Activated CD4-positive, alpha-beta T cell treated with anti-CD3 and anti-CD28 coated beads for 36 hours (primary cell): Measurements from ENCODE around the gene TBC1D4. TPM values are rescaled to one million over a fixed set of nuclear protein-coding genes. Genes with fewer than 3 reads are reported as not detected.
A peak's percentile ranks its signal among the peaks of the same experiment; 100 is the strongest.

Experiments
- ATAC-seq: fragments of 200-7000 bp; cut with Tn5 transposase; one replicate; pipeline ENCODE4 v1.10.0; 2021; ENCODE audit warnings: mild to moderate bottlenecking, moderate library complexity
- CTCF ChIA-PET: fragments of 350-600 bp; sonication (Branson Sonifier 250); formaldehyde crosslinking; loops from one replicate; lab custom pipeline; 2021; ENCODE audit warnings: antibody characterized with exemption; lab: Charles Lee
- POLR2A ChIA-PET: fragments of 350-600 bp; sonication (Branson Sonifier 250); formaldehyde crosslinking; loops from one replicate; lab custom pipeline; 2021; ENCODE audit warnings: antibody characterized with exemption, inconsistent platforms; lab: Charles Lee
- DNase-seq: peaks from one replicate; pipeline ENCODE4 v3.0.0-alpha.2; 2020
- H3K27ac Mint-ChIP-seq: one replicate; pipeline ENCODE4 v1.8.0; 2021; ENCODE audit warnings: mixed read lengths
- H3K27me3 Mint-ChIP-seq: one replicate; pipeline ENCODE4 v1.8.0; 2021; ENCODE audit warnings: mixed read lengths
- H3K36me3 Mint-ChIP-seq: one replicate; pipeline ENCODE4 v1.8.0; 2021; ENCODE audit warnings: low read depth, mixed read lengths
- H3K4me1 Mint-ChIP-seq: one replicate; pipeline ENCODE4 v1.8.0; 2021; ENCODE audit warnings: mixed read lengths
- H3K4me3 Mint-ChIP-seq: one replicate; pipeline ENCODE4 v1.8.0; 2021; ENCODE audit warnings: mild to moderate bottlenecking, moderate library complexity, mixed read lengths
- H3K9me3 Mint-ChIP-seq: one replicate; pipeline ENCODE4 v1.8.0; 2021; ENCODE audit warnings: low read depth, mixed read lengths
- intact Hi-C, 2 experiments: fragments of 100-400 bp; cut with DNase I in 1 of 2; cut with micrococcal nuclease in 1 of 2; formaldehyde crosslinking; loops; one replicate each; pipeline versions ENCODE4 v1.14.2 to v1.15.1; 2022 to 2024; cut with DNase I, micrococcal nuclease
- total RNA-seq, 2 experiments: library from RNA; stranded (reverse); gene quantifications; one replicate each; pipeline ENCODE4 v1.2.3, GENCODE V29; 2021

The TBC1D4 gene
- total RNA-seq, 2 experiments from 2014 or later, result 29.4 to 31.7 TPM

- no peak overlapping the region for H3K27ac Mint-ChIP-seq
- peaks cover 2% of the 10 kb centered on the region for H3K36me3 Mint-ChIP-seq
- no peaks in the 10 kb centered on the region for H3K27me3 Mint-ChIP-seq
- POLR2A ChIA-PET, result interaction anchor here (0.6 to 0.9 kb wide), 2 partner anchors 19 to 47 kb away, joined by 3 read pairs; no protein-coding TSS in a partner anchor
- no peak overlapping the region for H3K4me3 Mint-ChIP-seq
- peaks cover 13% of the 10 kb centered on the region for H3K4me1 Mint-ChIP-seq
- intact Hi-C loops, result no loop called here
- CTCF ChIA-PET, result interaction anchor here (0.6 to 2.6 kb wide), 6 partner anchors 10 to 30 kb away, joined by 3 to 19 read pairs (median 4); no protein-coding TSS in a partner anchor
- ATAC-seq (no peak), DNase-seq (no peak)
- H3K9me3 Mint-ChIP-seq, result no peaks in the 10 kb centered on the region
Observed at GRCh38 chr13:75331792-75332349, 150.1 kb downstream of the TBC1D4 start.

- H3K9me3 Mint-ChIP-seq, result no peaks in the 10 kb centered on the region
- no peak overlapping the region for H3K4me3 Mint-ChIP-seq
- peaks cover 2% of the 10 kb centered on the region for H3K36me3 Mint-ChIP-seq
- ATAC-seq, result no peak
- intact Hi-C loops, result no loop called here
- CTCF ChIA-PET, result interaction anchor here (0.9 to 2.6 kb wide), 6 partner anchors 18 to 45 kb away, joined by 3 to 19 read pairs (median 4); no protein-coding TSS in a partner anchor
- peaks cover 16% of the 10 kb centered on the region for H3K4me1 Mint-ChIP-seq
- H3K27ac Mint-ChIP-seq, result no peak overlapping the region
- DNase-seq, result peak; percentile 16
- H3K27me3 Mint-ChIP-seq, result no peaks in the 10 kb centered on the region
- POLR2A ChIA-PET, result interaction anchor here (0.9 kb wide), 1 partner anchor 18 kb away, joined by 3 read pairs; no protein-coding TSS in a partner anchor
Observed at GRCh38 chr13:75330770-75331169, 151.2 kb downstream of the TBC1D4 start.

GRCh38 chr13:75329723-75330122 is 152.2 kb downstream of the TBC1D4 start:
- ATAC-seq, result no peak
- Mint-ChIP-seq H3K9me3 (no peaks in the 10 kb centered on the region), H3K4me3 (no peak overlapping the region), H3K36me3 (no peaks in the 10 kb centered on the region), H3K27ac (no peak overlapping the region), H3K4me1 (peaks cover 16% of the 10 kb centered on the region), H3K27me3 (no peaks in the 10 kb centered on the region)
- intact Hi-C loops, result loop anchor here (5.0 to 10.0 kb wide), 9 partner anchors 153 to 1698 kb away; partner anchors contain the start of genes TBC1D4 (in 2 of the 2), CLN5 (in 1 of the 2), COMMD6 (in 1 of the 2) and FBXL3 (in 1 of the 2)
- no peak for DNase-seq
- CTCF ChIA-PET, result interaction anchor here (0.6 to 2.6 kb wide), 4 partner anchors 17 to 43 kb away, joined by 3 to 19 read pairs (median 4); no protein-coding TSS in a partner anchor
- POLR2A ChIA-PET, result no interaction called here

GRCh38 chr13:75329097-75329496 is 152.9 kb downstream of the TBC1D4 start:
- ATAC-seq, result no peak
- H3K27ac Mint-ChIP-seq, result no peak overlapping the region

GRCh38 chr13:75327135-75327510 is 154.8 kb downstream of the TBC1D4 start:
- H3K27me3 Mint-ChIP-seq, result no peaks in the 10 kb centered on the region
- intact Hi-C loops, result loop anchor here (2.0 to 10.0 kb wide), 10 partner anchors 14 to 1700 kb away; partner anchors contain the start of genes TBC1D4 (in 2 of the 2), CLN5 (in 1 of the 2), COMMD6 (in 1 of the 2) and FBXL3 (in 1 of the 2)
- ChIA-PET CTCF (interaction anchor here (1.0 to 3.0 kb wide), 11 partner anchors 8 to 155 kb away, joined by 3 to 25 read pairs (median 6); partner anchors contain the start of gene TBC1D4), POLR2A (interaction anchor here (0.8 to 1.5 kb wide), 4 partner anchors 9 to 31 kb away, joined by 3 to 9 read pairs (median 4); no protein-coding TSS in a partner anchor)
- H3K27ac Mint-ChIP-seq, result peak overlapping the region; percentile 98
- ATAC-seq, result no peak
- peaks cover 29% of the 10 kb centered on the region for H3K4me1 Mint-ChIP-seq
- H3K9me3 Mint-ChIP-seq, result no peaks in the 10 kb centered on the region
- peak overlapping the region; percentile 88 for H3K4me3 Mint-ChIP-seq
- peaks cover 9% of the 10 kb centered on the region for H3K36me3 Mint-ChIP-seq
- DNase-seq, result no peak

More at GRCh38 chr13:75329097-75329496, 152.9 kb downstream of the TBC1D4 start:
- CTCF ChIA-PET, result interaction anchor here (0.8 to 1.7 kb wide), 2 partner anchors 16 to 1329 kb away, joined by 3 to 4 read pairs; no protein-coding TSS in a partner anchor
- Mint-ChIP-seq H3K27me3 (no peaks in the 10 kb centered on the region), H3K4me3 (no peak overlapping the region), H3K4me1 (peaks cover 18% of the 10 kb centered on the region), H3K36me3 (peaks cover 5% of the 10 kb centered on the region), H3K9me3 (no peaks in the 10 kb centered on the region)
- DNase-seq, result no peak
- intact Hi-C loops, result loop anchor here (5.0 to 10.0 kb wide), 9 partner anchors 153 to 1698 kb away; partner anchors contain the start of genes TBC1D4 (in 2 of the 2), CLN5 (in 1 of the 2), COMMD6 (in 1 of the 2) and FBXL3 (in 1 of the 2)
- POLR2A ChIA-PET, result no interaction called here

DNA sequence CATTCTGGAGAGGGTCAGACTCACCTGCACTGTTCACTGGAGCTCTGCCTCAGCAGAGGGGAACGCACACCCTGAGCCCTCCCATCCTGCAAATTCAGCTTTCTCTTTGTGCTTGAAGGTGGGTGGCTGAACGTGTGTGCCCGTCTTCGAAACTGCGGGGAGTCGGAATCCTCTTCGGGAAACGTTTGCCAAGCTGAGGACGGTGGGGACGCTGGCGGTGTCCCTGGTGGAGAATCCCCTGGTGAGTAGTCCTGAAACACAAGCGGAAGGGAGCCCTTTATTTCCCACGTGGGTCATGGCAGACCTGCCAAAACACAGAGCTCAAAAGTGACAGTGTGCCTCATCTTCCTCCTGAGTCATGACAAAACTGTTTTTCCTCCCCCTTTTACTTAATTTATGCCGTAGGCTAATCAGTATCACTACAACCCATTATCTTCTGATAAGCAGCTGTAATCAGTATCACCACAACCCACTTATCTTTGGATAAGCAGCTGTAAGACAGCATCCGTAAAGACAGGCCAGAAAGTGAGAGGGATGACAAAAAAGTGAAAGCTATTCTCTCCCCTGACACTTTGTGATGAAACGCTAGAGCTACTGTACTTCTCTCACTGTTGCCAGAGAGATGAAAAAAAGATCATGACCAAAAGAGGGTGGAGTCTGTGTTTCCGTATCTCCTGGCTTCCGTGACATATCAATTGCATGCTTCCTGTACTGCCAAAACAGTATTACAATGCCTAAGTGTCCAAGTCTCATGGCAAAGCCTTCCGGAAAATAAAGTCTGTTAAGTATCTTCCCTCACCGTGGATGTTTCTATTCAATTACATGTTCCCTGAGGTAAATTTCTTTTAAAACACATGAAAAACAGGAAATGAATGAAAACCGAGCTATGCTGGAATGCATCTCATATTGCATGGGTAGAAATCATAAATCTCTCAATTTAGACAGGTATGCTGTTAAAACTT is 155.5 kb downstream of the TBC1D4 start:
- peak; percentile 79 for DNase-seq
- H3K27me3 Mint-ChIP-seq, result no peaks in the 10 kb centered on the region
- H3K4me3 Mint-ChIP-seq, result peak overlapping the region; percentile 88
- ATAC-seq, result peak; percentile 87
- ChIA-PET POLR2A (interaction anchor here (0.5 to 1.5 kb wide), 6 partner anchors 8 to 39 kb away, joined by 3 to 9 read pairs (median 4); no protein-coding TSS in a partner anchor), CTCF (interaction anchor here (0.6 to 3.0 kb wide), 13 partner anchors 8 to 1664 kb away, joined by 3 to 25 read pairs (median 6); partner anchors contain the start of gene TBC1D4)
- H3K9me3 Mint-ChIP-seq, result no peaks in the 10 kb centered on the region
- peaks cover 35% of the 10 kb centered on the region for H3K4me1 Mint-ChIP-seq
- peaks cover 14% of the 10 kb centered on the region for H3K36me3 Mint-ChIP-seq
- H3K27ac Mint-ChIP-seq, result peak overlapping the region; percentile 98
- intact Hi-C loops, result loop anchor here (1.0 to 10.0 kb wide), 14 partner anchors 8 to 1701 kb away; partner anchors contain the start of genes TBC1D4 (in 2 of the 2), CLN5 (in 1 of the 2), COMMD6 (in 1 of the 2) and FBXL3 (in 1 of the 2)

GRCh38 chr13:75325711-75326110 is 156.3 kb downstream of the TBC1D4 start:
- DNase-seq, result no peak
- no peak for ATAC-seq
- Mint-ChIP-seq H3K36me3 (peaks cover 17% of the 10 kb centered on the region), H3K27ac (peak overlapping the region; percentile 98), H3K4me3 (peak overlapping the region; percentile 88), H3K27me3 (no peaks in the 10 kb centered on the region), H3K9me3 (no peaks in the 10 kb centered on the region), H3K4me1 (peaks cover 40% of the 10 kb centered on the region)
- CTCF ChIA-PET, result interaction anchor here (1.2 to 3.0 kb wide), 5 partner anchors 12 to 157 kb away, joined by 6 to 25 read pairs (median 10); partner anchors contain the start of gene TBC1D4
- POLR2A ChIA-PET, result interaction anchor here (0.5 to 1.5 kb wide), 3 partner anchors 13 to 40 kb away, joined by 3 to 9 read pairs (median 5); no protein-coding TSS in a partner anchor
- intact Hi-C loops, result loop anchor here (1.0 to 10.0 kb wide), 14 partner anchors 7 to 1702 kb away; partner anchors contain the start of genes TBC1D4 (in 2 of the 2), CLN5 (in 1 of the 2), COMMD6 (in 1 of the 2) and FBXL3 (in 1 of the 2)

- ChIA-PET CTCF (interaction anchor here (0.8 kb wide), 1 partner anchor 15 kb away, joined by 3 read pairs; no protein-coding TSS in a partner anchor), POLR2A (no interaction called here)
- Mint-ChIP-seq H3K4me1 (peaks cover 47% of the 10 kb centered on the region), H3K36me3 (peaks cover 19% of the 10 kb centered on the region), H3K27me3 (no peaks in the 10 kb centered on the region), H3K9me3 (no peaks in the 10 kb centered on the region), H3K27ac (peak overlapping the region; percentile 98), H3K4me3 (peak overlapping the region; percentile 88)
- DNase-seq (no peak), ATAC-seq (no peak)
- intact Hi-C loops, result loop anchor here in 1 of 2 experiments (10.0 kb wide), 1 partner anchor 1610 kb away; no protein-coding TSS in a partner anchor
Observed at GRCh38 chr13:75324413-75324940, 157.5 kb downstream of the TBC1D4 start.

DNA sequence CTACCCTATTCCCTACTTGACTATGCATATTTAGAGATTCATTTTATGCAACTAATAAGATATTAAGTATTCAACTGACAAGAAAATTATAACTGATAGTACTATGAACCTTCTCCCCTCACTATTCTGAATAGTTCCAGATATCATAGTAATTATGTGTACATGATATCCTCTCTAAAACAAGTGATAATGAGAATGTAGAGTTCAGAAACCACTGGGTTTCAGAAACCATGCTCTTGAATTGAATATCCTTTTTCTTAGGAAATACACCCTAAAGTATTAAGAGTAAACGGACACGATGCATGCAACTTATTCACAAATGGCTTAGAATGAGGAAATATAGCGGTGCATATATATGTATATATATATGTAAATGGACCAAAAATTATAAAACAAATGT is 160.9 kb downstream of the TBC1D4 start:
- Mint-ChIP-seq H3K9me3 (no peaks in the 10 kb centered on the region), H3K4me3 (peak overlapping the region; percentile 43), H3K27me3 (no peaks in the 10 kb centered on the region), H3K4me1 (peaks cover 63% of the 10 kb centered on the region), H3K27ac (peak overlapping the region; percentile 84), H3K36me3 (peaks cover 23% of the 10 kb centered on the region)
- no peak for DNase-seq
- ChIA-PET CTCF (no interaction called here), POLR2A (no interaction called here)
- peak; percentile 32 for ATAC-seq
- intact Hi-C loops, result loop anchor here (2.0 to 10.0 kb wide), 2 partner anchors 216 to 1606 kb away; partner anchors contain the start of gene COMMD6 (in 1 of the 2)

- CTCF ChIA-PET, result interaction anchor here (0.6 to 1.1 kb wide), 3 partner anchors 8 to 1814 kb away, joined by 3 to 6 read pairs (median 3); no protein-coding TSS in a partner anchor
Observed at GRCh38 chr13:75319254-75319653, 162.7 kb downstream of the TBC1D4 start.

More at GRCh38 chr13:75319254-75319653, 162.7 kb downstream of the TBC1D4 start:
- peaks cover 69% of the 10 kb centered on the region for H3K4me1 Mint-ChIP-seq
- DNase-seq (no peak), ATAC-seq (no peak)
- peak overlapping the region; percentile 95 for H3K27ac Mint-ChIP-seq
- POLR2A ChIA-PET, result no interaction called here
- peaks cover 20% of the 10 kb centered on the region for H3K36me3 Mint-ChIP-seq
- intact Hi-C loops, result loop anchor here (2.0 to 5.0 kb wide), 3 partner anchors 18 to 1187 kb away; partner anchors contain the start of gene KLF12 (in 1 of the 2)
- no peaks in the 10 kb centered on the region for H3K27me3 Mint-ChIP-seq
- H3K9me3 Mint-ChIP-seq, result no peaks in the 10 kb centered on the region
- H3K4me3 Mint-ChIP-seq, result peak overlapping the region; percentile 10
